ENCODE data around the gene RPS15A.

The RPS15A gene
- 200 to 334 (median 295) reads per million in 3 donors for total RNA-seq

DNA sequence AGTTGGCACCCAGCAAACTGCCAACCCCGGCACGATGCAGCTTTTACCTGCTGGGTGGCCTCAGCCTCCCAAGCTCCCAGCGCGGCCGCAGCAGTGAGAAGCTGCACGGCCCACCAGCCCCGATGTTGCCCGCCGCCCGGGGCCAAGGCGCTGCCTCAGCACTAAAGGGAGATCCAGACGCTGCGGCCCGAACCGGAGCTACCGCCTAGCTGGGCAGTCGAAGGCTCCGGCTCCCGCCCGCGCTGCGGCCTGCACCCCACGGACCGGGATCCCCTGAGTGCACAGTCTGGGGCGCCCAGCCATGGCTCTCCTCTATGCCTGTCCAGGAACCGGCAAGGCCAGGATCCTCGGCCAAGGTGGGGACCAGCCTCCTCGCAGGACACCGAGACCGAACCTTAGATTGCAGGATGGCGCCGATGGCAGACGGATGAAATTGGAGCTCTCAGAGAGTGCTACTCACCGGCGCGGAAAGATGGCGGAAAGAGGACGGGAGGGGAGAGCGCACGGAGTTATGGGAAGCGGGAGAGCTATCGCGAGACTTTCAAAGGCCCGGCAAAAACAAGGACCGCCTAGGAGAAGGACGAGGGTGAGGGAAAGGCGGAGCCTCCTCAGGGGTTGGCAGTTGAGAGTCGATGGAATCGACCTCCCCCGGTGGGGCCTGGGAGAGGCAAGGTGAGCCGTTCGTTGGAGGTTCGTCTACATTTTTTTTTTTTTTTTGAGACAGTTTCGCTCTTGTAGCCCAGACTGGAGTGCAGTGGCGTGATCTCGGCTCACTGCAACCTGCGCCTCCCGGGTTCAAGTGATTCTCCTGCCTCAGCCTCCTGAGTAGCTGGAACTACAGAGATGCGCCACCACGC is at the start of gene RPS15A:
Gene RPS15A, minus strand, starts transcription at position 485 of the 857 bp plus-strand sequence. CDS start 1,221 bp downstream, outside the sequence.
- no peaks in the 10 kb centered on the region for H3K27me3 ChIP-seq (replicated peaks; ENCODE audit: control insufficient read depth, insufficient read depth, low read length, poor library complexity, severe bottlenecking)
- peak; percentile 85 to 92 (median 89) for DNase-seq
- peaks cover 50% of the 10 kb centered on the region for H3K36me3 ChIP-seq (ENCODE audit: control insufficient read depth, insufficient read depth, low read length)
- no peaks in the 10 kb centered on the region for H3K9me3 ChIP-seq (ENCODE audit: control insufficient read depth, low read length)
- peak within 1 kb of the TSS; percentile 73 for H3K27ac ChIP-seq (ENCODE audit: insufficient read depth, low read length, poor library complexity, severe bottlenecking)
- peak within 1 kb of the TSS; percentile 99 for H3K4me3 ChIP-seq (ENCODE audit: insufficient read depth, low read depth, low read length, poor library complexity, severe bottlenecking)
- peaks cover 26% of the 10 kb centered on the region for H3K4me1 ChIP-seq (ENCODE audit: control insufficient read depth, insufficient read depth, low read length, poor library complexity, severe bottlenecking)

DNA sequence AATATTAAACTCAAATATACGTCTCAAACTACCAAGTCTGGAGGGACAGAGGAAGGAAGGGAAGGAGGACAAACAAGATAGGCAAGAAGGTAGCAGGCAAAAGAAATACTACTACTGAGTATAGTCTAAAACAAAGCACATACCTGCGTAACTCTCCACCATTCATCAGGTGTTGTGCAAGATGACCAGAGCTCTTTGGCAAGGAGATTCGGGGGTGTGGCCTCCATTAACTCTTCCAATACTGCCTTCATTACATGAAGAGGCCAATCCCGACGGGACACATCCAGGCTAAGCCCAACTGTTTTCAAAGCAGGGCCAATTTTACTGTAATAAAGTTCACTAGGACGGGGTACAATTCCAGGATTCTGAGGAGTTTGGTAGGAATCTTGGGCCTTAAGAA is 49.4 kb upstream of the RPS15A start:
- H3K27ac ChIP-seq (ENCODE audit: insufficient read depth, low read length, poor library complexity, severe bottlenecking), result no peak overlapping the region
- H3K27me3 ChIP-seq (replicated peaks; ENCODE audit: control insufficient read depth, insufficient read depth, low read length, poor library complexity, severe bottlenecking), result no peaks in the 10 kb centered on the region
- H3K36me3 ChIP-seq (ENCODE audit: control insufficient read depth, insufficient read depth, low read length), result peaks cover 82% of the 10 kb centered on the region
- H3K4me3 ChIP-seq (ENCODE audit: insufficient read depth, low read depth, low read length, poor library complexity, severe bottlenecking), result no peak overlapping the region
- no peaks in the 10 kb centered on the region for H3K9me3 ChIP-seq (ENCODE audit: control insufficient read depth, low read length)
- DNase-seq, result no peak
- H3K4me1 ChIP-seq (ENCODE audit: control insufficient read depth, insufficient read depth, low read length, poor library complexity, severe bottlenecking), result no peaks in the 10 kb centered on the region

DNA sequence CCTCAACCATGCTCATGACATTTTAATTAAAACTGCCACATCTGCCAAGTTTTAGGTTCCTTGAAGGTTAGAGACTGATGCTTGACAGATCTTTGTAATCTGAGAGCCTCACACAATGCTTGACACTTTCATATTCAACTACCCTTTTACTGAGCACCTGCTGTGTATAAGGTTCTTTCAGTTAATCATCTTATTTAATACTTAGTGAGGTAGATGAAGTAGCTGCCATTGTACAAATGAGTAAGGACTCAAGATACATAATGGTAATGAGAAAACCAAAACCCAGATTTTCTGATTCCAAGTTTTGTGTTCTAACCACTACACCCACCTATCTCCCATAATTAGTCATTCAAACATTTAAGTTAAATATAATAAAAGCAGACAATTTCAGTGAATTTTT is 46.6 kb upstream of the RPS15A start:
- no peak for DNase-seq
- H3K27me3 ChIP-seq (replicated peaks; ENCODE audit: control insufficient read depth, insufficient read depth, low read length, poor library complexity, severe bottlenecking), result no peaks in the 10 kb centered on the region
- no peak overlapping the region for H3K4me3 ChIP-seq (ENCODE audit: insufficient read depth, low read depth, low read length, poor library complexity, severe bottlenecking)
- H3K9me3 ChIP-seq (ENCODE audit: control insufficient read depth, low read length), result no peaks in the 10 kb centered on the region
- no peaks in the 10 kb centered on the region for H3K4me1 ChIP-seq (ENCODE audit: control insufficient read depth, insufficient read depth, low read length, poor library complexity, severe bottlenecking)
- H3K36me3 ChIP-seq (ENCODE audit: control insufficient read depth, insufficient read depth, low read length), result peaks cover 81% of the 10 kb centered on the region
- no peak overlapping the region for H3K27ac ChIP-seq (ENCODE audit: insufficient read depth, low read length, poor library complexity, severe bottlenecking)

DNA sequence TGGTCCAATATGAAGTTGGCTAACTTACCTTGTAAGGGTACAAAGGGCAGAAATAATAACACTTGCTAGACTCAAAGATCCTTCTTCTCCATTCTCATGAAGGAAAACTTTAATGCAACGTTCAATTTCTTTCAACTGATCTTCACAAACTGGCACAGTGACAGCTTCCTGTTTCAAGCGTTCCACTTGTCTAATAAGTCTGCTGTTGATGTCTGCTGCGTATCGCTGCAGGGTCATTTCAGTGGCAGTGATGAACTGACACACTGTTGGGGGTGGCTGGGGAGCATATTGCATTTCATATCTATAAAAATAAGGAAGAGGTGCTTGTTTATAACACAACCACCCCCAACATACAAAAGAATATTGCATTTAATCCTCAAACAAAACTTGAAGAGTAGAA is 44.7 kb upstream of the RPS15A start:
- no peak for DNase-seq
- Histone ChIP-seq H3K4me3 (ENCODE audit: insufficient read depth, low read depth, low read length, poor library complexity, severe bottlenecking) (no peak overlapping the region), H3K27me3 (replicated peaks; ENCODE audit: control insufficient read depth, insufficient read depth, low read length, poor library complexity, severe bottlenecking) (no peaks in the 10 kb centered on the region), H3K27ac (ENCODE audit: insufficient read depth, low read length, poor library complexity, severe bottlenecking) (no peak overlapping the region), H3K36me3 (ENCODE audit: control insufficient read depth, insufficient read depth, low read length) (peaks cover 78% of the 10 kb centered on the region), H3K9me3 (ENCODE audit: control insufficient read depth, low read length) (no peaks in the 10 kb centered on the region), H3K4me1 (ENCODE audit: control insufficient read depth, insufficient read depth, low read length, poor library complexity, severe bottlenecking) (no peaks in the 10 kb centered on the region)

DNA sequence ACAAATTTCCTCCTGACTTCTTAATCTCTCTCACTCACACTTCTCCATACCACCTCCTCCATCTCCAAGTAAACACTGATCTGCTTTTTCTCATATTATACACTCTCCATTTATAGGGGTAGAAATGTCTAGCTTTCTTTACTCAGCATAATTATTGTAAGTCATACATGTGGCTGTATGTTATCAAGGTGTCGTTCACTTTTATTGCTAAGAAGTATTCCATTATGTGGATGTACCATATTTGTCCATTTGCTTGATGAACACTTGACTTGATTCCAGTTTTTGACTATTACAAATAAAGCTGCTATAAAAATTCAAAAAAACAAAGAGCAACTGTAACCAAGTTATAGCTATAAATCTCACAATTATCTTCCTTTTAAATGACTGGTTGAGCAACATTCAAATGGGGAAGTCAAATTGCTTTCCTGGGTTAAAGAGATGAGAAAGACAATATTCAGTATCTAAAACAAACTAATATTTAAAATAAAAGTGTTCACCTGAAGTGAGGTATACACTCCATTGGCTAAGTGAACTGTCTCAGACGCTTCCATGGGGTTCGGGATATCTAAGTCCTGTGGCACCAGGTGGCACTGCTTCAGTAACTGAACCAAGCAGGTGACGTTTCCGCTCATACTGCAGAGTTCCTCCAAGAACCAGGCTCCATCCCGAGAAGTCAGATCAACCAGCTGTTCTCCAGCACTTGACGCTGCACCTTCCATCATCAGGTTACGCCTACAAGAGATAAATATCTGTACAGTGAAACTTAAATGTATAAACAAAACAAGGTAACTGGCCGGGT is 43.8 kb upstream of the RPS15A start:
- no peak for DNase-seq
- Histone ChIP-seq H3K27me3 (replicated peaks; ENCODE audit: control insufficient read depth, insufficient read depth, low read length, poor library complexity, severe bottlenecking) (no peaks in the 10 kb centered on the region), H3K27ac (ENCODE audit: insufficient read depth, low read length, poor library complexity, severe bottlenecking) (no peak overlapping the region), H3K4me1 (ENCODE audit: control insufficient read depth, insufficient read depth, low read length, poor library complexity, severe bottlenecking) (no peaks in the 10 kb centered on the region), H3K36me3 (ENCODE audit: control insufficient read depth, insufficient read depth, low read length) (peaks cover 77% of the 10 kb centered on the region), H3K9me3 (ENCODE audit: control insufficient read depth, low read length) (no peaks in the 10 kb centered on the region), H3K4me3 (ENCODE audit: insufficient read depth, low read depth, low read length, poor library complexity, severe bottlenecking) (no peak overlapping the region)

DNA sequence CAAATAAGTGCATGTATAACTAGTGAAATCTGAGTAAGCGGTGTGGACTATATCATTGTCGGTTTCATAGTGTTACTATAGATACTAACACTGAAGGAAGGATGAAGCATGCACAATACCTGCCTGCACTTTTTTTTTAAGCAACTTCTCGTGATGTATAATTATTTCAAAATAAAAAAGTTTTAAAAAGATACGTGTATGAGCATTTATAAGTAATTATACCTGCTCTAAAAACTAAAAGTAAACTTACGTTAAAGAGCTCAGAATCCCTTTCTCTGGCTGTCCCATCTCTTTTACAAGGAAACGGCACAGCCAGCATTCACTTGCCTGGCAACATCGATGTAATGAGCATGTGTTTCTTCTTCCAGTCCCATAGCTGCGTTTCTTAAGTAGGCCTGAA is 42.5 kb upstream of the RPS15A start:
- Histone ChIP-seq H3K4me1 (ENCODE audit: control insufficient read depth, insufficient read depth, low read length, poor library complexity, severe bottlenecking) (no peaks in the 10 kb centered on the region), H3K9me3 (ENCODE audit: control insufficient read depth, low read length) (no peaks in the 10 kb centered on the region), H3K27ac (ENCODE audit: insufficient read depth, low read length, poor library complexity, severe bottlenecking) (no peak overlapping the region), H3K27me3 (replicated peaks; ENCODE audit: control insufficient read depth, insufficient read depth, low read length, poor library complexity, severe bottlenecking) (no peaks in the 10 kb centered on the region), H3K36me3 (ENCODE audit: control insufficient read depth, insufficient read depth, low read length) (peaks cover 77% of the 10 kb centered on the region), H3K4me3 (ENCODE audit: insufficient read depth, low read depth, low read length, poor library complexity, severe bottlenecking) (no peak overlapping the region)
- DNase-seq, result no peak

DNA sequence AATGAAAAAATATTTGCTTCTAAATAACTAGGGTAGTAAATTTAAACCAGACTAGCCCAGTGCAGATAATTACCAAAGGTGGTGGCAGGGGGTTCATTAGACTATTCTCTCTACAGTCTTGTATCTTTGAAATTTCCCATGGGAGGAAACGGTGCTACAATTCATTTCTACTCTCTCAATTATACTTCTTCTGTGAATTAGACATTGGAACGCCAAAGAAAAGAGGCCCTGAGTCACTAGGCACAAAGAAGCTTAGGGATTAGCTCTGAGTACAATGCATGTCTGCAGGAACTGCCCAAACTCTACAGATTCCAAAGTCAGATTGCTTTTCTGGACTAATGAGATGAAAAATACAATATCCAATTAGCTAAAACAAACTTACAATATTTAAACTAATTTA is 41.9 kb upstream of the RPS15A start:
- Histone ChIP-seq H3K4me3 (ENCODE audit: insufficient read depth, low read depth, low read length, poor library complexity, severe bottlenecking) (no peak overlapping the region), H3K36me3 (ENCODE audit: control insufficient read depth, insufficient read depth, low read length) (peaks cover 71% of the 10 kb centered on the region), H3K4me1 (ENCODE audit: control insufficient read depth, insufficient read depth, low read length, poor library complexity, severe bottlenecking) (no peaks in the 10 kb centered on the region), H3K27me3 (replicated peaks; ENCODE audit: control insufficient read depth, insufficient read depth, low read length, poor library complexity, severe bottlenecking) (no peaks in the 10 kb centered on the region), H3K27ac (ENCODE audit: insufficient read depth, low read length, poor library complexity, severe bottlenecking) (no peak overlapping the region), H3K9me3 (ENCODE audit: control insufficient read depth, low read length) (no peaks in the 10 kb centered on the region)
- no peak for DNase-seq

DNA sequence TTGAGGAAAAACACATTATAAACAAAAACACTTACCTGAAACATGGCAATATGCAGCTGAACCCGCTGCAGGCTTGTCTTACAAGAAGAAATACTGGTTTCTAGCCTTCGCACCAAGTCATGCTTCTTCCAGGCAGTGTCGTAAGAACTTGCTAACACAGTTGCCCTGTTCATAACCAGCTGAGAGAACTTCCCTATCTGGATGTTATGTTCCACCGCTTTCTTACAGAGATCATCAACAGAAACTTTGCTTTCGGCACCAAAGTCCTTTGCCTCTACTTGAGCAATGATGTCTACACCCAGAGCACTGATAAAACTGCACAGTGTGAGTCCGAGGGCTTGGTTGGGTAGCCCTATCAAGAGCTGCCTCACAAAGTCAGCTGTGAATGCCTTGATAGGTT is 39.1 kb upstream of the RPS15A start:
- H3K27ac ChIP-seq (ENCODE audit: insufficient read depth, low read length, poor library complexity, severe bottlenecking), result no peak overlapping the region
- H3K27me3 ChIP-seq (replicated peaks; ENCODE audit: control insufficient read depth, insufficient read depth, low read length, poor library complexity, severe bottlenecking), result no peaks in the 10 kb centered on the region
- H3K4me3 ChIP-seq (ENCODE audit: insufficient read depth, low read depth, low read length, poor library complexity, severe bottlenecking), result no peak overlapping the region
- H3K36me3 ChIP-seq (ENCODE audit: control insufficient read depth, insufficient read depth, low read length), result peaks cover 46% of the 10 kb centered on the region
- DNase-seq, result no peak
- no peaks in the 10 kb centered on the region for H3K4me1 ChIP-seq (ENCODE audit: control insufficient read depth, insufficient read depth, low read length, poor library complexity, severe bottlenecking)
- no peaks in the 10 kb centered on the region for H3K9me3 ChIP-seq (ENCODE audit: control insufficient read depth, low read length)

DNA sequence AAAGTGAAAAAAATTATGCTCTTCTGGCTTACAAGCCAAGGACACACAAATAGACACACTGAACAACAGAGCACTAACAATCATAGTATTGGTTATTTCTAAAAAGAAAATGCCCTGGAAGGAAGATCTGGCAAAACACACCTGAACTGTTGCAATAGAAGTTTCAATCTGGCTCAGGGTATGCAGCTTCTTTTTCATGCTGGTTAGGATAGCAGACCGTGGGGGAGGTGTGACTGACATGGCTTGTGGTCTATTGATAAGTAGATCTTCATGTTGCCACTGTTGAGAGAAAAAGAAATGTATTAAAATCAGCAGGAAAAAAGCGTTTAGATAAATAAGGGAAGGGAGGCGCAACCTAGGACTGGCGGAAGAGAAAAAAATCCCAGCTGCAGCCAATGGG is 37.8 kb upstream of the RPS15A start:
- Histone ChIP-seq H3K4me3 (ENCODE audit: insufficient read depth, low read depth, low read length, poor library complexity, severe bottlenecking) (no peak overlapping the region), H3K4me1 (ENCODE audit: control insufficient read depth, insufficient read depth, low read length, poor library complexity, severe bottlenecking) (no peaks in the 10 kb centered on the region), H3K9me3 (ENCODE audit: control insufficient read depth, low read length) (no peaks in the 10 kb centered on the region), H3K27ac (ENCODE audit: insufficient read depth, low read length, poor library complexity, severe bottlenecking) (no peak overlapping the region), H3K27me3 (replicated peaks; ENCODE audit: control insufficient read depth, insufficient read depth, low read length, poor library complexity, severe bottlenecking) (no peaks in the 10 kb centered on the region), H3K36me3 (ENCODE audit: control insufficient read depth, insufficient read depth, low read length) (peaks cover 36% of the 10 kb centered on the region)
- DNase-seq, result no peak

DNA sequence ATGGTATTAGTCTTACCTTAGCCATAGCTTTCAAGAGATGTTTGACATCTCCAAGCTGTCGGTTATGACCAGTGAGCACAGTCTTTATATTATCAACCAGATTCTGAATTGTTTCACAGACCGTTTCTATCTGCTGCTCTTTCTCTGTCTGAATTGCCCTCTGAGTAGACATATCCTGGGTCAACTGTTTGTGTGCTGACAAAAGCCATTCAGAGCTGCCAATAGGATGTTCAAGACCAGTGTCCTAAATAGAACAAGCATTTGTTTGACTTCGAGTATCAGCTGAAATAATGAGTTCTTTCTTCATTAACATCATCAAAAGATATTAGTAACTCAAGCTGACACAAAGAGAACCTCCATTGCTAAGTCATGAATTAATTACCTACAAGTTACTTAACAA is 26.2 kb upstream of the RPS15A start:
- Histone ChIP-seq H3K27me3 (replicated peaks; ENCODE audit: control insufficient read depth, insufficient read depth, low read length, poor library complexity, severe bottlenecking) (no peaks in the 10 kb centered on the region), H3K9me3 (ENCODE audit: control insufficient read depth, low read length) (no peaks in the 10 kb centered on the region), H3K27ac (ENCODE audit: insufficient read depth, low read length, poor library complexity, severe bottlenecking) (no peak overlapping the region), H3K4me1 (ENCODE audit: control insufficient read depth, insufficient read depth, low read length, poor library complexity, severe bottlenecking) (peaks cover 4% of the 10 kb centered on the region), H3K36me3 (ENCODE audit: control insufficient read depth, insufficient read depth, low read length) (peaks cover 58% of the 10 kb centered on the region), H3K4me3 (ENCODE audit: insufficient read depth, low read depth, low read length, poor library complexity, severe bottlenecking) (no peak overlapping the region)
- no peak for DNase-seq

All from effector memory CD4-positive, alpha-beta T cell (primary cell).